HFFc6 (cell line): ENCODE data around the gene RAMP3. TPM values are rescaled to one million over a fixed set of nuclear protein-coding genes. Genes with fewer than 3 reads are reported as not detected.
A peak's percentile ranks its signal among the peaks of the same experiment; 100 is the strongest.
"Not testable (repeated sequence)": the region's sequence is repeated elsewhere in the genome, so short reads cannot be mapped to it uniquely, and the experiment has no call there.

Experiments used
- DNase-seq: peaks from one replicate; pipeline ENCODE4 v3.0.0-alpha.2; 2018
- H3K27ac Mint-ChIP-seq: 2 replicates; pipeline ENCODE4 v1.8.0; 2020; ENCODE audit warnings: mild to moderate bottlenecking, mixed read lengths
- H3K27me3 Mint-ChIP-seq: 2 replicates; pipeline ENCODE4 v1.8.0; 2021; ENCODE audit warnings: mild to moderate bottlenecking, moderate library complexity, mixed read lengths; ENCODE audit not compliant: insufficient read depth
- H3K36me3 Mint-ChIP-seq: 2 replicates; pipeline ENCODE4 v1.8.0; 2021; ENCODE audit warnings: low read depth, mixed read lengths
- H3K4me1 Mint-ChIP-seq: 2 replicates; pipeline ENCODE4 v1.8.0; 2020; ENCODE audit warnings: low read depth, mixed read lengths
- H3K4me3 Mint-ChIP-seq: 2 replicates; pipeline ENCODE4 v1.8.0; 2020; ENCODE audit warnings: mild to moderate bottlenecking, moderate library complexity, mixed read lengths
- H3K9me3 Mint-ChIP-seq: 2 replicates; pipeline ENCODE4 v1.8.0; 2020; ENCODE audit warnings: mild to moderate bottlenecking, mixed read lengths
- CTCF ChIP-seq: fragments of 200-600 bp; sonication (generic); IDR thresholded peaks from 2 replicates; pipeline ENCODE4 v1.5.0; 2021; ENCODE audit warnings: antibody characterized with exemption, mild to moderate bottlenecking
- long read RNA-seq: library from polyadenylated mRNA; unstranded; transcript quantifications from one replicate; pipeline ENCODE4 v2.0.0, GENCODE V29; 2019
- total RNA-seq, 6 experiments: library from RNA; stranded (reverse); fragmentation: NEBNext Ultra II Directional; extraction: Animal tissue kit (Norgen Biotek cat#: 25700); gene quantifications; 2 replicates in 1 of 6; 3 replicates in 5 of 6; pipeline ENCODE4 v1.2.3, GENCODE V29; 2021

RAMP3 gene
- total RNA-seq = not detected
- long read RNA-seq = 0 reads

GRCh38 chr7:45157653-45158401 is at the start of gene RAMP3:
TSS of gene RAMP3 (plus strand) at chr7:45157791. CDS start at chr7:45157829, 38 bp downstream.
- Mint-ChIP-seq H3K4me1 (no peaks in the 10 kb centered on the region), H3K27me3 (peaks cover 36% of the 10 kb centered on the region), H3K27ac (no peak within 1 kb of the TSS), H3K36me3 (no peaks in the 10 kb centered on the region), H3K9me3 (no peaks in the 10 kb centered on the region), H3K4me3 (no peak within 1 kb of the TSS)
- no peak for TF ChIP-seq CTCF
- no peak for DNase-seq

- TF ChIP-seq CTCF = no peak
- Mint-ChIP-seq H3K9me3 (no peaks in the 10 kb centered on the region), H3K27me3 (no peaks in the 10 kb centered on the region; the same call in 1 of the 2 replicates), H3K36me3 (peaks cover 19% of the 10 kb centered on the region; the same call in 1 of the 2 replicates), H3K4me3 (no peak overlapping the region), H3K27ac (no peak overlapping the region), H3K4me1 (peaks cover 39% of the 10 kb centered on the region)
- no peak for DNase-seq
These were observed 48.7 kb upstream of the RAMP3 start for GRCh38 chr7:45108863-45109262.

GRCh38 chr7:45111298-45112223 is 46.0 kb upstream of the RAMP3 start, which contains the start of gene TBRG4:
TSS of gene TBRG4 (minus strand) at chr7:45111697. CDS start at chr7:45109237, 2,460 bp downstream.
- TF ChIP-seq CTCF = peak; percentile 57
- no peaks in the 10 kb centered on the region for H3K9me3 Mint-ChIP-seq
- peak within 1 kb of the TSS; percentile 95 for H3K4me3 Mint-ChIP-seq
- peaks cover 39% of the 10 kb centered on the region for H3K4me1 Mint-ChIP-seq
- H3K36me3 Mint-ChIP-seq = peaks cover 17% of the 10 kb centered on the region; the same call in 1 of the 2 replicates
- H3K27ac Mint-ChIP-seq = peak within 1 kb of the TSS; percentile 96
- peaks cover 7% of the 10 kb centered on the region for H3K27me3 Mint-ChIP-seq
- DNase-seq = peak; percentile 87

- peaks cover 10% of the 10 kb centered on the region for H3K27me3 Mint-ChIP-seq
- no peaks in the 10 kb centered on the region for H3K9me3 Mint-ChIP-seq
- no peak for TF ChIP-seq CTCF
- peaks cover 35% of the 10 kb centered on the region for H3K4me1 Mint-ChIP-seq
- peak overlapping the region; percentile 95 for H3K4me3 Mint-ChIP-seq
- peaks cover 13% of the 10 kb centered on the region; the same call in 1 of the 2 replicates for H3K36me3 Mint-ChIP-seq
- peak; percentile 18 for DNase-seq
- H3K27ac Mint-ChIP-seq = peak overlapping the region; percentile 96
These were observed 44.9 kb upstream of the RAMP3 start for GRCh38 chr7:45112648-45113047.

GRCh38 chr7:45114257-45114656 is 43.3 kb upstream of the RAMP3 start:
- H3K27ac Mint-ChIP-seq, H3K9me3 Mint-ChIP-seq, DNase-seq, H3K4me3 Mint-ChIP-seq, H3K36me3 Mint-ChIP-seq: not testable (repeated sequence)
- H3K27me3 Mint-ChIP-seq = peaks cover 15% of the 10 kb centered on the region
- H3K4me1 Mint-ChIP-seq = peaks cover 22% of the 10 kb centered on the region
